Measurements from ENCODE around the gene PCLO.

Gene PCLO, protein sequence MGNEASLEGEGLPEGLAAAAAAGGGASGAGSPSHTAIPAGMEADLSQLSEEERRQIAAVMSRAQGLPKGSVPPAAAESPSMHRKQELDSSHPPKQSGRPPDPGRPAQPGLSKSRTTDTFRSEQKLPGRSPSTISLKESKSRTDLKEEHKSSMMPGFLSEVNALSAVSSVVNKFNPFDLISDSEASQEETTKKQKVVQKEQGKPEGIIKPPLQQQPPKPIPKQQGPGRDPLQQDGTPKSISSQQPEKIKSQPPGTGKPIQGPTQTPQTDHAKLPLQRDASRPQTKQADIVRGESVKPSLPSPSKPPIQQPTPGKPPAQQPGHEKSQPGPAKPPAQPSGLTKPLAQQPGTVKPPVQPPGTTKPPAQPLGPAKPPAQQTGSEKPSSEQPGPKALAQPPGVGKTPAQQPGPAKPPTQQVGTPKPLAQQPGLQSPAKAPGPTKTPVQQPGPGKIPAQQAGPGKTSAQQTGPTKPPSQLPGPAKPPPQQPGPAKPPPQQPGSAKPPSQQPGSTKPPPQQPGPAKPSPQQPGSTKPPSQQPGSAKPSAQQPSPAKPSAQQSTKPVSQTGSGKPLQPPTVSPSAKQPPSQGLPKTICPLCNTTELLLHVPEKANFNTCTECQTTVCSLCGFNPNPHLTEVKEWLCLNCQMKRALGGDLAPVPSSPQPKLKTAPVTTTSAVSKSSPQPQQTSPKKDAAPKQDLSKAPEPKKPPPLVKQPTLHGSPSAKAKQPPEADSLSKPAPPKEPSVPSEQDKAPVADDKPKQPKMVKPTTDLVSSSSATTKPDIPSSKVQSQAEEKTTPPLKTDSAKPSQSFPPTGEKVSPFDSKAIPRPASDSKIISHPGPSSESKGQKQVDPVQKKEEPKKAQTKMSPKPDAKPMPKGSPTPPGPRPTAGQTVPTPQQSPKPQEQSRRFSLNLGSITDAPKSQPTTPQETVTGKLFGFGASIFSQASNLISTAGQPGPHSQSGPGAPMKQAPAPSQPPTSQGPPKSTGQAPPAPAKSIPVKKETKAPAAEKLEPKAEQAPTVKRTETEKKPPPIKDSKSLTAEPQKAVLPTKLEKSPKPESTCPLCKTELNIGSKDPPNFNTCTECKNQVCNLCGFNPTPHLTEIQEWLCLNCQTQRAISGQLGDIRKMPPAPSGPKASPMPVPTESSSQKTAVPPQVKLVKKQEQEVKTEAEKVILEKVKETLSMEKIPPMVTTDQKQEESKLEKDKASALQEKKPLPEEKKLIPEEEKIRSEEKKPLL (N-terminal part only)

DNA sequence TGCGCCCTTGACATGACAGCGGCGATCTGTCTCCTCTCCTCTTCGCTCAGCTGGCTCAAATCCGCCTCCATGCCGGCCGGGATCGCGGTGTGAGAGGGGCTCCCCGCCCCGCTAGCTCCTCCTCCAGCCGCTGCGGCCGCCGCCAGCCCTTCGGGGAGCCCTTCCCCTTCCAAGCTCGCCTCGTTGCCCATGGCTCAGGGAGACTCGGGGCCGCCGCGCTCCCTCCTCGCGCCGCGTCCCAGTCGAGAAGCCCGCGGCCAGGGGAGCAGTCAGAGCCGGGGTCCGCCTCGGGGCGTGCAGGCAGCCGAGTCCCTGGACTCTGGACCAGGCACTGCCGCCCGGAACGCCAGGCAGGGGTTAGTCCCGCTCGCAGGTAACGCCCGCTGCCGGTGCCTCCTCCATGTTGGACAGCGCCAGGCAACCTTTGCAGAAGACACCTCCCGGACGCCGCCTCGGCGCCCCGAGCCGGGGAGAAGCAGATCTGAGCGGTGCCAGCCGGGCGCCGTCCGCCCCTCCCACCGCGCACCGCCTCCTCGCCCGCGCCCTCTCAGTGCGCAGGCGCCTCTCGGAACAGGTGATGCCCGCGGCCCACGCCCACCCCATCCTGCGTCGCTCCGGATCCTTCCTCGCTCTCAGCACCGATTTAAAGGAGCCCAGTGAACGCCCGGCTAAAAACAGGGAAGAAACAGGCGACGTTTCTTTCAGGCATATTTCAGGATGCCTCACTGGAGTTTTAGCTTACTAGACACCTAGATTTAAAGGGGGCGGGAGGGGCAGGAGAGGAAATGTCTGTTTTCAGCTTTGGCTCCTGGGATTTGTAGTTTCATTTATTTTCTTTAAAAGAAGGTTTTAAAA, at the start of gene PCLO:
Gene PCLO, minus strand, starts transcription at position 483 of the 855 bp plus-strand sequence. Its CDS starts 292 bp downstream, at position 191.
- DNase-seq (ENCODE audit: low read depth in 2 of 2, low spot score in 1 of 2), result no peak

DNA sequence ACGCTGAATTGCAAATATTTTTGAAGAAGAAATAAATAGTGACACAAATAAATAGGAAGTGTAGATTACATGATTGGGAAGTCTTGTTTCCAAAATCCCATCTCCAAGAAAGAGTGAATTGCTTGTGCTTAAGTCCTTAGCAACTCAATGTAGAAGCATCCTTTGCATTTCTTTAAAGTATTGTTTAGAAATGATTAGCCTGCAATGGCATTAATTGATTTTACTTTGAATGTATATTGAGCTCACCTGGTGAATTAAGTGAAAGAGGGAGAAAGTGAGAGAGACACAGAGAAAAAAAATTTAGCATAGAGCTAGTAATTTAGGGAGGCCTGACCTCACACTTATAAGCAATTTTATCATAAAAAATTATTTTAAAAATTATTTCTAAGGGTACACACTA, 49.0 kb upstream of the PCLO start:
- DNase-seq (ENCODE audit: low read depth in 2 of 2, low spot score in 1 of 2), result no peak

DNA sequence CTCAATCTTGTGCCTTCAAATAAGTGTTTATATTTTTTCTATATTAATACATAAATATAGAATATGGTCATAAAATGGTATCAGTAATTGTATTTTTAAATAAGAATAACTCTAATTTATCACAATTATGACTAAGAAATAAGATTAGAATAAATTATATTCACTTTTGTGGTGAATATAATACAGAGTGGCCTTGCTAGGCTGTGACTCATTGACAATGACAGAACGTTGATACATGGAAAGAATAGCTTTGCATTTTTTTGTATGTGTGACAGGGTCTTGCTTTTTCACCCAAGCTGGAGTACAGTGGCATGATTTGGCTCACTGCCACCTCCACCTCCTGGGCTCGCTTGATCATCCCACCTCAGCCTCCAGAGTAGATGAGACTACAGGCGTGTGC, 47.8 kb upstream of the PCLO start:
- no peak for DNase-seq (ENCODE audit: low read depth in 2 of 2, low spot score in 1 of 2)

DNA sequence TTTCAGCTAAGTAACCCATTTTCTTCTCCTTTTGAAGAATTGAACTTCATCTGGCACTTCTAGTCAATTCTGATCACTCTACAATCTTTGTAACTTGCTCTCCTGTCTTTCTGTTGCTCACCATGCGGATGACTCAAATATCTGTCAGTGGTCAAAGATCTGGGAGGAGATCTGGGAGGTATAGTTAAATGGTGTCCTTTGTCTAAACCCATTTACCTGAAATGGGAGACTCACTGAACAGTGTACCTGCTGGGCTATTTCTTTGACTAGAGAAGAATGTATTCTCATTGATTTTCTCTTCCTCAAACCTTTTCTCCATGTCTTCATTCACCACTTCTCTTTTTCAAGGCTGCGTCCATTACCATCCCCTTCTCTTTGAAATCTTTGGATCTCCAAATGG, 42.0 kb upstream of the PCLO start:
- DNase-seq (ENCODE audit: low read depth in 2 of 2, low spot score in 1 of 2), result no peak

DNA sequence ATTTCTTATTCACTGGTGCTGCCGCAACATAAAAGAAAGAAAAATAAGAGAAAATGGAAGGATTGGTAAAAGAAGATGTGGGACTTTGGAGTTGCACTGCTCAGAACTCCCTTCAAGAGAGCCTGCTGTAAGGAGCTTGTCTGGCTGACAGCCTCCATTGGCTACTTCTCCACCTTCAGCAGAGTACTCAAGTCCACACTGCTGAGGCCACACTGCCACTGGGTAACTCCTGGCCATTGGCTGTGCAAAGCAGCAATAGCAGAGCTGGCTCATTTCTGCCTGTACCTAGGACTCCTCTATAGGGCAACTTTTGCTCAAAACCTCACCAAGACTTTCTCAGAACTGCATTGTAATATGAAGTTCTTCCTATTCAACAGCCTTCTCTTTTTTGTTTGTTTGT, 38.7 kb upstream of the PCLO start:
- DNase-seq (ENCODE audit: low read depth in 2 of 2, low spot score in 1 of 2), result no peak

DNA sequence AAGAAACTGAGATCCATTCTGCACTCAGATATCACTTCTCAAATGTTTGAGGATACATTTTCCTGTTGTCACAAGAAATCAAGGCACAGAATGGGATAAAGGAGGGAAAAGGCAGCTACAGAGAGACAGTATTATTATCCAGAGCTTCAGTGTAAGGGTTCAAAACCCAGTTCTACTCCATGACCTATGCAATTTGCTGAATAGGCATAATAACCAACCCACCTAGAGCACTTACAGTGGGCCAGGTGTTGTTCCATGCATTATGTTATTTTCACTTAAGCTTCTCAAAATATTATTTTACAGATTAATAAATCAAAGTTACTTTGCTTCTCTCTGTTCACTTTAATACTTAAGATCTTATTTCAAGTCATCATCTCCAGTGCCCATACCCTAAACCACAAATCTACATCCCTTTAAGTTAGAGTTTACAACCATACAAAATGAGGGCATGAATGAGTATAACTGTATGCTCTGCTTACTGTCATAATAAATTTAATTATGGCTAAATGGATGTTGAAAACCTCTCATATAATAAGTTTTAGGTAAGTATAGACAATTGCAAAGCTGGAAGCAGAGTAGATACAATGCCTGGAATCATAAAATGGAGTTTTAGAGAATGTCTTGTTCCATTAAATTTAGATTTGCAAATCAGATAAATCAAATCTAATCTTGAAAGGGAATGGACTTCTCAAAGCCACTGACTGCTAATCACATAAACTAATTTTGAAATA, 28.1 kb upstream of the PCLO start:
- no peak for DNase-seq (ENCODE audit: low read depth in 2 of 2, low spot score in 1 of 2)

DNA sequence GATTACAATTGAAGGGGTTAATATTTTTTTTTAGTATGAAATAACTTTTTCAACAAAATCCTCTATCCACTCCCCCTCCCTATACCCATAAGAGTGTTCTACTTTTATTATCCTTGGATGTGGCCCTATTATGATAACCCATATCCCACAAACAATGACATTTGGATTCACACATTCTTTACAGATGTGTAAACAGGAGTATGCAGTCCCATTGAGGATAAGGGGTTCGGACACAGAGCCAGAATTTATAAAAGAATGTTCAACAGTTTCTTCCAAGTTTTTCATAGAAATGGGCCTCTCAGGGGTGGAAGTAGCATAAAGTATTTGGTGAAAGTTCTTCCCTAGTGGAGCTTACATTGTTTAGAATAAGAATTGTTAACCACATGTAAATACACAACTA, 16.1 kb upstream of the PCLO start:
- no peak for DNase-seq (ENCODE audit: low read depth in 2 of 2, low spot score in 1 of 2)

DNA sequence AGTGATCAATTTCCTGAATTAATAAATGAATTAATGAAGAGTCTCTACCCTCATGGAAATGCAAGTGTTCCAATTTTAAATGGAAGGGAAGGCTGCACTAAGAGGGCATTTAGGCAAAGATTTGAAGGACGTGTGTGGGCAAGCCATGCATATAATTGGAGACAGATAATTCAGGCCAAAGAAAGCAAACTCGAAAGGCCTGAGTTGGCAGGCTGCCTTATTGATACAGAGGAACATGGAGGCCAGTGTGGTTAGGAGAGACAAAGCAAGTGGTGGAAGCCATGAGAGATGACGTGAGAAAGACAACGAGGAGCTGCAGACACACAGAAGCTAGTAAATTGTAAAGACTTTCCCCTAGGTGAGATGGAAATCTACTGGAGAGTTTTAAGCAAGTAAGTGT, 15.4 kb upstream of the PCLO start:
- DNase-seq (ENCODE audit: low read depth in 2 of 2, low spot score in 1 of 2), result no peak

DNA sequence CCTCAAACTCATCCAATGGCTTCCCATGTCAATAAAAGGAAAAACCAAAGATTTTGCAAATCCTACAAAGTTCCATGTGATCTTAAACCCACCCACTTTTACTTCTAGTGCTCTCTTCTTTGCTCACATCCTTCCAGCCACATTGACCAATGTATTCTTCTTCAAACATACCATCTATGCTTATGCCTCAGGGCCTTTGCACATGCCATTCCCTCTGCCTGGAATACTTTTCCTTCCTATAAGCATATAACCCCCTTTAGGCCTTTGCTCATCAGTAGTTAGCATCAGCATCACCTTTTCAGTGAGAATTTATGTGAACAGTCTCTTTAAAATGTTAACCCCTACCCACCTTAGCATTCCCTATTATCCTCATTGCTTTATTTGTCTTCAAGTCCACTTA, 11.0 kb upstream of the PCLO start:
- no peak for DNase-seq (ENCODE audit: low read depth in 2 of 2, low spot score in 1 of 2)

DNA sequence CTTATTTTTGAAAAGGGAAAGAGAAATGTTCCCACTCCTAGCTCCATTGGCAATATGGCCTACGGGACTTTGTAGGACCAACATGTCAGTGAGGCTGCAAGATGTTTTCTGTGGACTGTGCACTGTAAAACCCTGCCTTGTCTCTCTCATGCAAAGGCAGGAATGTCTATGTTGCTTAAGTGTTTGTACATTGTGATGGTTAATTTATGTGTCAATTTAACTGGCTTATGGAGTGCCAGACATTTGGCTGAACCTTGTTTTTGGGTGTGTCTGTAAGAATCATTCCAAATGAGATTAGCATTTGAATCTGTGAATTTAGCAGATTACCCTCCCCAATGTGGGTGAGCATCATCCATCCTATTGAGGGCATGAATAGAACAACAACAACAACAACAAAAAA, 4.1 kb upstream of the PCLO start:
- no peak for DNase-seq (ENCODE audit: low read depth in 2 of 2, low spot score in 1 of 2)

DNA sequence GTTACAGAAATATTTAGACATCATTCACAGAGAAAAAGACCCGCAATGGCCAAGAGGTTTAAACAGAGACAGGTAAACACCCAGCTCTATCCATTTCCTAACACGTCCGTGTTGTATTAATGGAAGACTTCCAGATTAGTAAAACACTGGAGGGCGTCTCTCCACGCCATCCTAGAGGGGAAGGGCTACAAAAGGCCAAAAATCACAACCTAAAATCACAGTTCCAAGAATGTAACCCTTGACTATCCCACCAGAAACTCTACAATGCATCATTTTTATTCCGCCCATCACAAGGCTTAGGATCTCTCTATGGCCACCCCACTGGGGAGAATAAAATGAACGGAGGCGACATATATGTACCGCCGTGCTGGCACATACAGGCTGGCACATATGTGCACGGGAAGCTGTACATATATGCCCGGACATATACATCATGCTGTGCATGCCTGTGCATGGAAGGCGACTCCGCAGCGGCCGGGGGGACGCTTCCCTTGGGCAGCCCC, 734 bp downstream of the PCLO start:
- no peak for DNase-seq (ENCODE audit: low read depth in 2 of 2, low spot score in 1 of 2)

DNA sequence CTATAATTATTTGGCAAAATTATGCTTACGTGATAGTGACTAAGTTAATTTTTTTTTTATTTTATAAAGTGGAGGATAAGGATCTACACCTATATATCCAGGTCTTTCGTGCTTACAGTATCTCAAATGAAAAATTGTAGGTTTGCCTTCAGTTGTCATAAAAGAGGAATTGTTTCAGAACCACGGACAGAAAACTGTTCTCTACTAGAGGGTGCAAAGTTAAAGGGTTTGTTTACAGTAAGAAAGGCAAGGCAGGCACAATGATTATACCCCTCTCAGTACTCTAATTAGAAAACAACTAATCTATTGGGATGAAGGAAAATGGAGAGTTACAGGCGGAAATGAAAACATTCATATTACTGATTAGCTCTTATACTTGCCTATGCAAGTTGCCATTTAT, 1.5 kb downstream of the PCLO start:
- DNase-seq (ENCODE audit: low read depth in 2 of 2, low spot score in 1 of 2), result no peak

DNA sequence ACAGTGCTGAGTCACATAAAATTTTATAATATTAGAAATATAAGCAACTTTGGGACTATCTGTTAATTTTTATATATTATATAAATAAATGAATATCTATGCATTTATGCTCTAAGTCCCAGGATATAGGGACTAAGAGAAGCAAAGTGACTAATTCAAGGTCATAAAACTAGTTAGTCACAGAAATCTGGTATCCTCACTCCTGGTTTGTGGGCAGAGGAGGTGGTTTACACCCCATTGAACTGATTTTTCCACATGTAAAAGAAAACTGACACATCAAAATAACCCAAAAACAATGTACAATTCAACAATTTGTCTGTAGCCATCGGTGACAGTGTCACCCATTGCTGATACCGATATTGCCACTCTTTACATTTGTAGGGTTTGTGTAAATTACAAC, 3.0 kb downstream of the PCLO start:
- DNase-seq (ENCODE audit: low read depth in 2 of 2, low spot score in 1 of 2), result no peak

DNA sequence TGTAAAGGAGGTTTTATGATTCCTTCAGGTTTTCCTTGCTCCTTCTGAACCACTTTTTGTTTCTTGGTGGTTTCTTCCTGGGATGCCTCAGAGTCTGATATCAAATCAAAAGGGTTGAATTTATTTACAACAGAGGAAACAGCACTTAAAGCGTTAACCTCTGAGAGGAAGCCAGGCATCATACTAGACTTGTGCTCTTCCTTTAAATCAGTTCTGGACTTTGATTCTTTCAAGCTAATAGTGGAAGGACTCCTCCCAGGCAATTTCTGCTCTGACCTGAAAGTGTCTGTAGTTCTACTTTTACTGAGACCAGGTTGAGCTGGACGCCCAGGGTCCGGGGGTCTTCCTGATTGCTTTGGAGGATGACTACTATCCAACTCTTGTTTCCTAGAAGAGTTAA, 6.7 kb downstream of the PCLO start:
- no peak for DNase-seq (ENCODE audit: low read depth in 2 of 2, low spot score in 1 of 2)

DNA sequence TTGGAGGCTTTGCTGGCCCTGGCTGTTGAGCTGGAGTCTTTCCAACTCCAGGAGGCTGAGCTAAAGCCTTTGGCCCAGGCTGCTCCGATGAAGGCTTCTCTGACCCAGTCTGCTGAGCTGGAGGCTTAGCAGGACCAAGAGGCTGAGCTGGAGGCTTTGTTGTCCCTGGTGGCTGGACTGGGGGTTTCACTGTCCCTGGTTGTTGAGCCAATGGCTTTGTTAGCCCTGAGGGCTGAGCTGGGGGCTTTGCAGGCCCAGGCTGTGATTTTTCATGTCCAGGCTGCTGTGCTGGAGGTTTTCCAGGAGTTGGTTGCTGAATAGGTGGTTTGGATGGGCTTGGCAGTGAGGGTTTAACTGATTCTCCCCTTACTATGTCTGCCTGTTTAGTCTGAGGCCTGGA, 7.3 kb downstream of the PCLO start:
- no peak for DNase-seq (ENCODE audit: low read depth in 2 of 2, low spot score in 1 of 2)

DNA sequence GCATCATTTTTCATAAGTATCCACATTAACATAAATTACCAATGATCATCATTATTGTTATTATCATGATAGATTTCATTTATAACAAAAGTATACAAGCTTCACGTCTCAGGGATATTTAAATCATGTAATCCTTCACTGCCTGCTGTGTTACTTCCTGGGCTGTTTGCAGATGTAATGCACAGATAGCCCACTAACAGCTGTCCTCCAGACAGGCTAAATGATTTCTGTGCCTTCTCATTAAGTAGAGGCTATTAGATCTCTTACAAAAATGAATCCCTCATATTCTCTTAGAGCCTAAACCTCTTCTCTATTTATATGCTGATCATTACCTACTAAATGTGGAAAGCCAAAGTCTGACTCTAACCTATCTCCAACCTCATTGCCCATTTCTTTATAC, 9.3 kb downstream of the PCLO start:
- no peak for DNase-seq (ENCODE audit: low read depth in 2 of 2, low spot score in 1 of 2)

DNA sequence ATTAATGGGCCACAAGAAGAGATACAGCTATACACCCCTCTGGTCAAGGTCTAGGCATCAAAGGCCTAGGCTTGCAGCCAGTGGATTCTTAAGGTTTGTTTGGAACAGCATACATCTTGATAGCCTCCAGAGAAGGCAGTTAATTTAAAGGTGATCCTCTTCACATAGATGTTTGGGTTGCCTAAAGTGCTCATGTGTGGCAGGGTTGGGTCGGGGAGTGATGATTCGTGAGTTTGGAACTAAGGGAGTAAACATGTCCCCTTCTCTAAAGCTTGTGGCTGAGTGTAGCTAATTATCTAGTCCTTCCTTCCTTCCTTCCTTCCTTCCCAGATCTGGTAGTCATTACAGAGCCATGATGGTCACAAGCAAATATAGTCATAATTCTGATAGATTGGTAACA, 12.4 kb downstream of the PCLO start:
- DNase-seq (ENCODE audit: low read depth in 2 of 2, low spot score in 1 of 2), result no peak

DNA sequence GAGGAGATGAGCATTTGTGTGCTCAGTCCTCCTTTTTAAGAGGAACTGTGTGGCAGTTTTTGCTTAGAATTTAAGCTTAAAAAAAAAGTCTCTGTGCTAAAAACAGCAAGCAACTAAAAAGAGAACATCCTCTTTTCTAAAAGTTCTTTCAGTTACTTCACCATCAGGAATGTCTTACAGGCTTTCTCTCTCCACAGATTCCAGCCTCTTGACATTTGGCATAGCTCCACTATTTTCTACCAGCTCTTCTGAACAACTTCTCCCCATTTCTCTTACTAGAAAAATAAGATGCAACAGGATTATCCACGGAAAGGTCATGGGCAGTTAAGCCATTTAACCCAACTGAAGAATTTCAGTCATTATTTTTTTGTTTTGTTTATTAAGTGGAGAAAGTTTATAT, 13.2 kb downstream of the PCLO start:
- DNase-seq (ENCODE audit: low read depth in 2 of 2, low spot score in 1 of 2), result no peak

DNA sequence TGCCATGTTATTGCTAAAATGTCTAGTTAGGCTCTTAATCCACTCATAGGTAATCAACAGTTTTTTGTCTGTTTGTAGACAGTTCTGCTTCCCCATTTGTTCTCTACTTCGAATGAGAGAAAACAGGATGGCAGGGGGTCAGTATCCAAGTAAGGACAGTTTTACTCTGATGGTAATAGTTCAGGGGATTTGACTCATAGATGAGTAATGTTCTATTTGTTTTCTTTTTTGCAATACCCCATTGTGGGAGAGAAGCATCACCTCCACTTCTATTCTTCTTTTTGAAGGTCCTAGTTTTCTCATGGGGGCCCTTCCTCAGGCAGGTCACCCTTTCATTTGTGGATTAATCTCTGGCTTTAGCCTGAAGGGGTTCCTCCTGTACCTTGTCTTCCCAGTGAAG, 13.9 kb downstream of the PCLO start:
- DNase-seq (ENCODE audit: low read depth in 2 of 2, low spot score in 1 of 2), result no peak

DNA sequence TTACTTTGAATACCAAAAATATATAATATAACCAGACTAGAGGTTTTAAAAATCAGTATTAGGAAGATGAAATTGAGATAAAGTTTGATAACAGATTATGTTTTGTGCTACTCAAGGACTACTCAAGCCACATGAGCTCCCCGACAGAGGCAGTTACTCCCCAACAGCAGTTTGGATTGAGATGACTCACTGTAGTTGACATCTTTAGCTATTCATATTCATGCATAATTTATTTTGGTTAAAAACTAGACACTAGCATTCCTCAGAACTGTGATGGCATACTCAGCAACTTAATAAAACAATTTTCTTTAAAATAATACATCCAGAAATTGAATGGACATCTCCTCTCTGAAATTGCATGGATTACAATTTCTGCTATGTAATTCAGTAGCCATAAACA, 19.6 kb downstream of the PCLO start:
- DNase-seq (ENCODE audit: low read depth in 2 of 2, low spot score in 1 of 2), result no peak

All from stimulated activated CD8-positive, alpha-beta memory T cell treated with anti-CD3 and anti-CD28 coated beads, Interleukin-4, amount 100 ng/mL, for 1 hour (primary cell).